ENCODE data around the gene FDX1.
A peak's percentile ranks its signal among the peaks of the same experiment; 100 is the strongest.

Gene FDX1

GRCh38 chr11:110455718-110456117 lies 26.0 kb downstream of the FDX1 start:
- H3K4me3 ChIP-seq (ENCODE audit: low read depth, low read length) = no peak overlapping the region
- no peak for TF ChIP-seq CTCF (IDR thresholded peaks at IDR 0.05; ENCODE audit: low read depth, low read length)

GRCh38 chr11:110463153-110463552 lies 33.4 kb downstream of the FDX1 start:
- no peak overlapping the region for H3K4me3 ChIP-seq (ENCODE audit: low read depth, low read length)
- peak; percentile 37; the same call in 1 of the 2 replicates for TF ChIP-seq CTCF (IDR thresholded peaks at IDR 0.05; ENCODE audit: low read depth, low read length)

- no peak overlapping the region for H3K4me3 ChIP-seq (ENCODE audit: low read depth, low read length)
- no peak for TF ChIP-seq CTCF (IDR thresholded peaks at IDR 0.05; ENCODE audit: low read depth, low read length)
Observed at GRCh38 chr11:110465231-110465630, 35.5 kb downstream of the FDX1 start.

- TF ChIP-seq CTCF (IDR thresholded peaks at IDR 0.05; ENCODE audit: low read depth, low read length) = no peak
- H3K4me3 ChIP-seq (ENCODE audit: low read depth, low read length) = no peak overlapping the region
Observed at GRCh38 chr11:110467556-110467955, 37.8 kb downstream of the FDX1 start.

GRCh38 chr11:110468121-110468520 lies 38.4 kb downstream of the FDX1 start:
- TF ChIP-seq CTCF (IDR thresholded peaks at IDR 0.05; ENCODE audit: low read depth, low read length) = no peak
- no peak overlapping the region for H3K4me3 ChIP-seq (ENCODE audit: low read depth, low read length)

- no peak overlapping the region for H3K4me3 ChIP-seq (ENCODE audit: low read depth, low read length)
- TF ChIP-seq CTCF (IDR thresholded peaks at IDR 0.05; ENCODE audit: low read depth, low read length) = no peak
Observed at GRCh38 chr11:110469127-110469526, 39.4 kb downstream of the FDX1 start.

- no peak overlapping the region for H3K4me3 ChIP-seq (ENCODE audit: low read depth, low read length)
- no peak for TF ChIP-seq CTCF (IDR thresholded peaks at IDR 0.05; ENCODE audit: low read depth, low read length)
Observed at GRCh38 chr11:110470716-110471115, 41.0 kb downstream of the FDX1 start.

Data from WI38 (cell line).